B cell (primary cell): ENCODE data around the gene POMZP3.
"Not testable (repeated sequence)": the region's sequence is repeated elsewhere in the genome, so short reads cannot be mapped to it uniquely, and the experiment has no call there.

ENCODE experiments used
- EZH2 ChIP-seq: IDR thresholded peaks from 2 replicates; pipeline ENCODE4 v1.6.1; 2012; ENCODE audit warnings: borderline replicate concordance, low read depth, mild to moderate bottlenecking, moderate library complexity, low read length; ENCODE audit not compliant: insufficient read depth, poor library complexity, severe bottlenecking
- TF ChIP-seq, protein P1 (sequence below): fragments of 200-600 bp; IDR thresholded peaks from one replicate; pipeline ENCODE4 v1.8.0; 2022; ENCODE audit warnings: antibody characterized with exemption, mild to moderate bottlenecking

- TF ChIP-seq EZH2: not testable (repeated sequence)
- TF ChIP-seq, protein P1, sequence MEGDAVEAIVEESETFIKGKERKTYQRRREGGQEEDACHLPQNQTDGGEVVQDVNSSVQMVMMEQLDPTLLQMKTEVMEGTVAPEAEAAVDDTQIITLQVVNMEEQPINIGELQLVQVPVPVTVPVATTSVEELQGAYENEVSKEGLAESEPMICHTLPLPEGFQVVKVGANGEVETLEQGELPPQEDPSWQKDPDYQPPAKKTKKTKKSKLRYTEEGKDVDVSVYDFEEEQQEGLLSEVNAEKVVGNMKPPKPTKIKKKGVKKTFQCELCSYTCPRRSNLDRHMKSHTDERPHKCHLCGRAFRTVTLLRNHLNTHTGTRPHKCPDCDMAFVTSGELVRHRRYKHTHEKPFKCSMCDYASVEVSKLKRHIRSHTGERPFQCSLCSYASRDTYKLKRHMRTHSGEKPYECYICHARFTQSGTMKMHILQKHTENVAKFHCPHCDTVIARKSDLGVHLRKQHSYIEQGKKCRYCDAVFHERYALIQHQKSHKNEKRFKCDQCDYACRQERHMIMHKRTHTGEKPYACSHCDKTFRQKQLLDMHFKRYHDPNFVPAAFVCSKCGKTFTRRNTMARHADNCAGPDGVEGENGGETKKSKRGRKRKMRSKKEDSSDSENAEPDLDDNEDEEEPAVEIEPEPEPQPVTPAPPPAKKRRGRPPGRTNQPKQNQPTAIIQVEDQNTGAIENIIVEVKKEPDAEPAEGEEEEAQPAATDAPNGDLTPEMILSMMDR: not testable (repeated sequence)
These were observed 17.2 kb downstream of the POMZP3 start for GRCh38 chr7:76609864-76610263.
